ENCODE results near the gene TFDP3.

Gene TFDP3

DNA sequence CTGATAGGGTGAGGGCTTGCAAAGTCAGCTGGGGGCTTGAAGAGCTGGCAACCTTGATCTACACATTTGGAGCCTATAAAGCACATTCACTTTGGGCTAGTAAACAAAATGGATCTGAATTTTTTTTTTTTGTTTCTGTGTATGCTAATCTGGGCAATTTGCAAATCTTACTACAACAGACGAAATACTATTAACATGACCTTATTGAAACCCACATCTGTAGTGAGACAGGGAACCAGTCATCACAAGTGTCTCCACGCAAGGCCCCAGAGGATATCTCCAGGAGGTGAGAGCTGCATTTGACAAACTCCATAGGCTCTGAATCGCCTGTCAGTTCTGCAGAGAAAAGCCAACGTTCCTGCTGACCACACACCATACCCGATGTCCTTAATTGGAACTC is 33.0 kb upstream of the TFDP3 start:
- TF ChIP-seq, protein P1, sequence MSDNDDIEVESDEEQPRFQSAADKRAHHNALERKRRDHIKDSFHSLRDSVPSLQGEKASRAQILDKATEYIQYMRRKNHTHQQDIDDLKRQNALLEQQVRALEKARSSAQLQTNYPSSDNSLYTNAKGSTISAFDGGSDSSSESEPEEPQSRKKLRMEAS (IDR thresholded peaks at IDR 0.05) = no peak
- TF ChIP-seq TCF12 (IDR thresholded peaks at IDR 0.05; ENCODE audit: low read depth) (no peak), EP300 (IDR thresholded peaks at IDR 0.05; ENCODE audit: borderline replicate concordance) (no peak)

DNA sequence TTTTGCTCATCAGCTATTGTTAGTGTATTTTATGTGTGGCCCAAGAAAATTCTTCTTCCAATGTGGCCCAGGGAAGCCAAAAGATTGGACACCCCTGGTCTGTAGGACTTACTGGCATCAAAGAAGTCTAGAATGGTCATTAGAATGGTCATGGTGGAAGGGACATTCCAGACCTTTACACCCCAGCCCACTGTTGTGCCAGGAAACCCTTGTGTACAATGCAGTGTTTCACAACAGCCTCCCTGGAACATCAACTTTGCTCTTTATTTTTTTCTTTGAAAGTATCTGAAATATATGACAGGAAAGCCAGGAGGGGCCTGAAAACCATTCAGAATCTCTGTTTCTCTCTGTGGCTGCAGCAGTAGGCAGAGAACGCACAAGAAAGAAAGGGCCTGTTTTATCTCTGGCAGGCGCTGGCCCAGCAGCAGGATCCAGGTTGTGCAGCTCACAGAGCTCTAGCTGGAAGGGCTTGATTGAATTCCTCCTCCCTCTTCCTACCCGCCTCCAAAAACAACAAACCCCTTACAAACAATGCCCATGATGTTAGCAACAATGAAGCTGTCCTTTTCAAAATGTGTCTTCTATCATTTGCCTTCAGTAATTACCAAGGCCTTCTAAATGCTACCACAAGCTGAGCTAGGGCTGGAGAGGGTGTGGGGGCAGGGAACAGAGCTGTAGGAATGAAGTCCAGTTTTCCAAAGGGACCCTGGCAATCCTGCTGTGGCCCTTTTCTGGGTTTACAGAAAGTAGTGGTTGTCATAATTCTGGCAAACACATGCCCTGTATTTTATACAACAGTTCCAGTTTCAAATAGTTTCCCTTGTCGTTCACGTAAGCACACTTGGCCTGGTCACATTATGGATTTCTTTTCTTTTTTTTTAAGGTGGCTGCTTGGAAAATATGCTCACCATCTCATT is 32.3 kb upstream of the TFDP3 start:
- TF ChIP-seq, protein P2, sequence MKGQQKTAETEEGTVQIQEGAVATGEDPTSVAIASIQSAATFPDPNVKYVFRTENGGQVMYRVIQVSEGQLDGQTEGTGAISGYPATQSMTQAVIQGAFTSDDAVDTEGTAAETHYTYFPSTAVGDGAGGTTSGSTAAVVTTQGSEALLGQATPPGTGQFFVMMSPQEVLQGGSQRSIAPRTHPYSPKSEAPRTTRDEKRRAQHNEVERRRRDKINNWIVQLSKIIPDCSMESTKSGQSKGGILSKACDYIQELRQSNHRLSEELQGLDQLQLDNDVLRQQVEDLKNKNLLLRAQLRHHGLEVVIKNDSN (IDR thresholded peaks at IDR 0.05) = no peak
- TF ChIP-seq NFIC (IDR thresholded peaks at IDR 0.05) = no peak
- TF ChIP-seq, protein P1 (IDR thresholded peaks at IDR 0.05) = no peak
- no peak for TF ChIP-seq TAF1 (IDR thresholded peaks at IDR 0.05; ENCODE audit: low read depth)

DNA sequence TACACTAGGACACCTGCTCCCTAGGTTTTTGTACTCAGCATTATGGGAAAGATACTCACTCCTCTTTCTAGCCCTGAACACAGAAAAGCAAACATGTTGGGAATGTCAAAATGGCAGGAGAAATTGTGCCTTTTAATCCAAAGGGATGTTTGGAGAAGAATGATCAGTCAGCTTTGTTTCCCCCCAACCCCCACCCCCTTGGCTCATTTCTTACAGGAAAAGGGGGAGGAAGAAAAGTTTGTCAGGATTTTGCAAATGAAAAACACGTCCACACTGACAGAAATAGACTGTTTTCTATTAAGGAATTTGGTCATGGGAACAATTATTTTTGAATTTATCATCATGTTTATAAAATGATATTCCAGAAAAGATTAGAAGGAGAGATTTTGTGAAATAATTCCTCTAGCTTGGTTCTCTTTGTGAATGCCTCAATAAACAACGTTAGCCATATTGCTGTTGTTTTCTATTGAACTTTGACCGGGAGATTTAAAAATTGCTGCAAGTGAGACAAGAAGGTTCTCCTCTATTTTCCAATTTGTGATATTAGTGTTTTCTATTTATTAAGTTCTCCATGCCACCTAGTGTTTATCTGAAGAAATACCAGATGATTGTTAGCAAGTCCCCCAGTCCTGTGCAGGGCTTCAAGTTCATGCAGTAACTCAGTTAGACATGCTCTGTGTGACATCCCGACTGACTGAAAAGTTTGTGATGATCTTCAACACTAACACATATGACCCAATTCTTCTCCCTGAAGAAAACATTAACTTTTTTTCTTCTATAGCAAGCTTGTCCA is 31.3 kb upstream of the TFDP3 start:
- TF ChIP-seq, protein P1 (IDR thresholded peaks at IDR 0.05) = no peak
- TF ChIP-seq, protein P3, sequence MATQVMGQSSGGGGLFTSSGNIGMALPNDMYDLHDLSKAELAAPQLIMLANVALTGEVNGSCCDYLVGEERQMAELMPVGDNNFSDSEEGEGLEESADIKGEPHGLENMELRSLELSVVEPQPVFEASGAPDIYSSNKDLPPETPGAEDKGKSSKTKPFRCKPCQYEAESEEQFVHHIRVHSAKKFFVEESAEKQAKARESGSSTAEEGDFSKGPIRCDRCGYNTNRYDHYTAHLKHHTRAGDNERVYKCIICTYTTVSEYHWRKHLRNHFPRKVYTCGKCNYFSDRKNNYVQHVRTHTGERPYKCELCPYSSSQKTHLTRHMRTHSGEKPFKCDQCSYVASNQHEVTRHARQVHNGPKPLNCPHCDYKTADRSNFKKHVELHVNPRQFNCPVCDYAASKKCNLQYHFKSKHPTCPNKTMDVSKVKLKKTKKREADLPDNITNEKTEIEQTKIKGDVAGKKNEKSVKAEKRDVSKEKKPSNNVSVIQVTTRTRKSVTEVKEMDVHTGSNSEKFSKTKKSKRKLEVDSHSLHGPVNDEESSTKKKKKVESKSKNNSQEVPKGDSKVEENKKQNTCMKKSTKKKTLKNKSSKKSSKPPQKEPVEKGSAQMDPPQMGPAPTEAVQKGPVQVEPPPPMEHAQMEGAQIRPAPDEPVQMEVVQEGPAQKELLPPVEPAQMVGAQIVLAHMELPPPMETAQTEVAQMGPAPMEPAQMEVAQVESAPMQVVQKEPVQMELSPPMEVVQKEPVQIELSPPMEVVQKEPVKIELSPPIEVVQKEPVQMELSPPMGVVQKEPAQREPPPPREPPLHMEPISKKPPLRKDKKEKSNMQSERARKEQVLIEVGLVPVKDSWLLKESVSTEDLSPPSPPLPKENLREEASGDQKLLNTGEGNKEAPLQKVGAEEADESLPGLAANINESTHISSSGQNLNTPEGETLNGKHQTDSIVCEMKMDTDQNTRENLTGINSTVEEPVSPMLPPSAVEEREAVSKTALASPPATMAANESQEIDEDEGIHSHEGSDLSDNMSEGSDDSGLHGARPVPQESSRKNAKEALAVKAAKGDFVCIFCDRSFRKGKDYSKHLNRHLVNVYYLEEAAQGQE (IDR thresholded peaks at IDR 0.05; ENCODE audit: low read depth) = no peak
- peak; percentile 40; the same call in 1 of the 2 replicates for TF ChIP-seq RAD21 (IDR thresholded peaks at IDR 0.05; ENCODE audit: low read depth)

DNA sequence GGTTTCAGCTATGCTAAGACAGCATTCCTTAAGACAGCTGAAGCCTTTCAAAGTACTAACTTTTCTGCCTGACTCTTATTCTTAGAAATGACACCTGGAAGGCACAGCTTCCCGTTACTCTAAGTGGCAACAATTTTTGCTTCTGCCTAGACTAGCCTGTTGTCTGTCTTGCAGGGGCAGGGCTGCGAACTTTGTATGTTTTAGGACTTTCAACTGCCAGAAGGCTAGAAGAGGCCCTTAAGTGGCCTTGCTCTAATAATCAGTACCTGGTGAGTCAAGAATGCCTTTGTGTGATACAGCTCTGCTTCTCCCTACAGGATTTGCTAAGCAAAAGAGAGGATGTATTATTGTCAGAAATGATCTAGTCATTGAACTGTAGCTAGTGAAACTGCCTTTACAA is 30.0 kb upstream of the TFDP3 start:
- no peak for TF ChIP-seq EGR1 (IDR thresholded peaks at IDR 0.05)

DNA sequence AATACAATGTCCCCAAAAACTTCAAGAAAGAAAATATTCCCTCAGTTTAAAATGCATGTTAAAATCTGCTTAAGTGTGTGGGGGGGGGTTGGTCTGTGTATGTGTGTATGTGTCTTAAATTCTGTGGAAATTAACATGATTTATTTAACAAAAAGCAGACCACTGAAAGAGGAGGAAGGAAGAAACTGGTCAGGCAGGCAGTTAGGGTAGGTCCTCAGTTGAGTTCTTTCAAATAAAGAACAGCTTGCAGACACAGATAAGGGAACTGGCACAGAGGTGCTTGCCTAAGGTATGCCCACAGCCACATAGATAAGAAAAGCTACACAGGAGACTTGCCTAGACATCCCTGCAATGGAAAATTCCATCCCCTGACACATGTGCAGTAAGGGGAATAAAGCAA is 28.8 kb upstream of the TFDP3 start:
- TF ChIP-seq CEBPB (IDR thresholded peaks at IDR 0.05) (no peak), ZBTB7A (IDR thresholded peaks at IDR 0.05; ENCODE audit: low read depth) (no peak), TAF1 (IDR thresholded peaks at IDR 0.05; ENCODE audit: low read depth) (no peak), CREB1 (IDR thresholded peaks at IDR 0.05; ENCODE audit: low read depth) (no peak), TCF12 (IDR thresholded peaks at IDR 0.05; ENCODE audit: low read depth) (no peak), EP300 (IDR thresholded peaks at IDR 0.05; ENCODE audit: borderline replicate concordance) (no peak)
- TF ChIP-seq, protein P2 (IDR thresholded peaks at IDR 0.05) = no peak

DNA sequence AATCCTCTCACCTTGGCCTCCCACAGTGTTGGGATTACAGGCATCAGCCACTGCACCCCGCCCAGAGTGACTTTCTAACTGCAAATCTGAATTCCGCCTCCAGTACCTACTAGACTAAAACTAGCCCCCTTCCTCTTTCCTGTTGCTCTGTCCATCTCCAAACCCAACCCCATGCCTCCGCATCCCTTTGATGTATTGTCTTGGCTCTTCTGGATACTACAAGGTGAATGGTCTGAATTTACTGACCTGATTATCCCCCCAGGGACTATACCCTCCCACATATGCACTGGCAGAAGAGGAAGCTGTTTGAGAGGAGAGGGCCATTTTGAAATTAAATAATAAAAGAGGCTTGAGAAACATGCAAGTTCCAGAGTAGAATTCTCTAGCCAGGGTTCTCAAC is 17.7 kb upstream of the TFDP3 start:
- TF ChIP-seq CREB1 (IDR thresholded peaks at IDR 0.05; ENCODE audit: low read depth) (no peak), CEBPB (IDR thresholded peaks at IDR 0.05) (no peak), TCF12 (IDR thresholded peaks at IDR 0.05; ENCODE audit: low read depth) (no peak), YY1 (IDR thresholded peaks at IDR 0.05; ENCODE audit: low read depth) (no peak), RAD21 (IDR thresholded peaks at IDR 0.05; ENCODE audit: low read depth) (no peak), TAF1 (IDR thresholded peaks at IDR 0.05; ENCODE audit: low read depth) (no peak), ZBTB7A (IDR thresholded peaks at IDR 0.05; ENCODE audit: low read depth) (no peak), EP300 (IDR thresholded peaks at IDR 0.05; ENCODE audit: borderline replicate concordance) (no peak), TEAD4 (IDR thresholded peaks at IDR 0.05) (no peak), FOXM1 (IDR thresholded peaks at IDR 0.05; ENCODE audit: borderline replicate concordance, low read depth) (no peak), NFIC (IDR thresholded peaks at IDR 0.05) (no peak), EGR1 (IDR thresholded peaks at IDR 0.05) (no peak)
- TF ChIP-seq, protein P3 (IDR thresholded peaks at IDR 0.05; ENCODE audit: low read depth) = no peak
- TF ChIP-seq, protein P2 (IDR thresholded peaks at IDR 0.05) = no peak
- TF ChIP-seq, protein P1 (IDR thresholded peaks at IDR 0.05) = no peak
